ENCODE results near the gene TKFC. TPM values are rescaled to one million over a fixed set of nuclear protein-coding genes. Genes with fewer than 3 reads are reported as not detected.

The TKFC gene
- total RNA-seq, 2 experiments from 2014 or later: 79.1 to 86.3 TPM

DNA sequence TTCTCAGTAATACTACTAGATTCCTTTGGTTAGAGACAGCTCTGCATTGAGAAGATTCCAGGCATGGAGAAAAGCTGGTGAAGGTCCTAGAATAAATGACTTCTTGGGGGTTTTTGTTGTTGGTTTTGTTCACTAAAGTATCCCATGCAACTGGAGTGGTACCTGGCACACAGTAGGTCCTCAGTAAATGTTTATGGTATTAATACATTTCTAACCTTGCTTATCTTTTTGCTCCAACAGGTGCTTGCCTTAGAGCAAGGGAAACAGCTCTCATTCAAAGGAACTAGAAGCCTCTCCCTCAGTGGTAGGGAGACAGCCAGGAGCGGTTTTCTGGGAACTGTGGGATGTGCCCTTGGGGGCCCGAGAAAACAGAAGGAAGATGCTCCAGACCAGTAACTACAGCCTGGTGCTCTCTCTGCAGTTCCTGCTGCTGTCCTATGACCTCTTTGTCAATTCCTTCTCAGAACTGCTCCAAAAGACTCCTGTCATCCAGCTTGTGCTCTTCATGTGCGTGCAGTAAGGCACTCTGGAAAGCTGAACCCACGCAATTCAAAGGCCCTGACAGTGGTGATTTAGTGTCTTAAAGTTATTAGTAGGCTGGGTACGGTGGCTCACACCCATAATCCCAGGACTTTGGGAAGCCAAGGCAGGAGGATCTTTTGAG lies 31.1 kb downstream of the TKFC start:
- peaks cover 27% of the 10 kb centered on the region for H3K4me1 Mint-ChIP-seq (ENCODE audit: low read depth)
- intact Hi-C loops (cut with micrococcal nuclease): no loop called here
- peaks cover 33% of the 10 kb centered on the region for H3K36me3 Mint-ChIP-seq (ENCODE audit: low read depth)
- H3K4me3 Mint-ChIP-seq: peak overlapping the region; percentile 99
- ATAC-seq: no peak
- H3K27ac Mint-ChIP-seq: peak overlapping the region; percentile 3
- CTCF ChIA-PET: interaction anchor here (3.5 to 16.8 kb wide), 3 partner anchors 21 to 71 kb away, joined by 17 to 181 read pairs (median 86); partner anchors contain the start of genes DDB1 and TKFC
- H3K9me3 Mint-ChIP-seq: no peaks in the 10 kb centered on the region
- H3K27me3 Mint-ChIP-seq: no peaks in the 10 kb centered on the region
- POLR2A ChIA-PET: interaction anchor here (0.6 to 6.5 kb wide), 11 partner anchors 11 to 414 kb away, joined by 3 to 59 read pairs (median 8); partner anchors contain the start of genes CPSF7, DDB1, SDHAF2 and TKFC
- no peak for DNase-seq
- TF ChIP-seq, protein P1, sequence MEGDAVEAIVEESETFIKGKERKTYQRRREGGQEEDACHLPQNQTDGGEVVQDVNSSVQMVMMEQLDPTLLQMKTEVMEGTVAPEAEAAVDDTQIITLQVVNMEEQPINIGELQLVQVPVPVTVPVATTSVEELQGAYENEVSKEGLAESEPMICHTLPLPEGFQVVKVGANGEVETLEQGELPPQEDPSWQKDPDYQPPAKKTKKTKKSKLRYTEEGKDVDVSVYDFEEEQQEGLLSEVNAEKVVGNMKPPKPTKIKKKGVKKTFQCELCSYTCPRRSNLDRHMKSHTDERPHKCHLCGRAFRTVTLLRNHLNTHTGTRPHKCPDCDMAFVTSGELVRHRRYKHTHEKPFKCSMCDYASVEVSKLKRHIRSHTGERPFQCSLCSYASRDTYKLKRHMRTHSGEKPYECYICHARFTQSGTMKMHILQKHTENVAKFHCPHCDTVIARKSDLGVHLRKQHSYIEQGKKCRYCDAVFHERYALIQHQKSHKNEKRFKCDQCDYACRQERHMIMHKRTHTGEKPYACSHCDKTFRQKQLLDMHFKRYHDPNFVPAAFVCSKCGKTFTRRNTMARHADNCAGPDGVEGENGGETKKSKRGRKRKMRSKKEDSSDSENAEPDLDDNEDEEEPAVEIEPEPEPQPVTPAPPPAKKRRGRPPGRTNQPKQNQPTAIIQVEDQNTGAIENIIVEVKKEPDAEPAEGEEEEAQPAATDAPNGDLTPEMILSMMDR (IDR thresholded peaks at IDR 0.05): no peak

DNA sequence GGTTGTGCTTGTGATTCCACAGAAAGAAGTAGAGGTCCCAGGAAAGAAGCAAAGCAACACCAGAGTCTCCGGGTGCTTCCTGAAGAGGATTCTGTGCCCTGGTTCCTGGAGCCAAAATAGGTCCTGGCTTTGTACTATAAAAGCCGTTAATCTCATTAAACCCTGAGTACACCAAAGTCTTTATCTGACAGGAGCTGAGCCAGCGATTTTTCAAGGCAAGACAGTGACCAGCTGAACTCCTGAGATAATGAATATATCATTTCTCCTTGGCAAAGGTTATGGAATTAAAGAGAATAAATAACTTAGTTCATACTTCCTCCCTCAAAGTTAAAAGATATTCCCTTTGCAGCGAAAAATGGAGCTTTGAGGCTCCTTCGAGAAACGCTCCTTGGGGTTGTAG lies 34.4 kb downstream of the TKFC start:
- Mint-ChIP-seq H3K27ac (no peak overlapping the region), H3K36me3 (ENCODE audit: low read depth) (peaks cover 54% of the 10 kb centered on the region), H3K9me3 (no peaks in the 10 kb centered on the region), H3K27me3 (no peaks in the 10 kb centered on the region), H3K4me3 (no peak overlapping the region), H3K4me1 (ENCODE audit: low read depth) (peaks cover 27% of the 10 kb centered on the region)
- TF ChIP-seq, protein P1 (IDR thresholded peaks at IDR 0.05): no peak
- ATAC-seq (no peak), DNase-seq (no peak)
- CTCF ChIA-PET: interaction anchor here (8.9 to 16.8 kb wide), 2 partner anchors 18 to 29 kb away, joined by 86 to 181 read pairs; partner anchors contain the start of genes DDB1 and TKFC
- POLR2A ChIA-PET: interaction anchor here (0.8 to 2.8 kb wide), 5 partner anchors 18 to 208 kb away, joined by 3 to 11 read pairs (median 3); partner anchors contain the start of genes DDB1 and TKFC
- intact Hi-C loops (cut with micrococcal nuclease): no loop called here

DNA sequence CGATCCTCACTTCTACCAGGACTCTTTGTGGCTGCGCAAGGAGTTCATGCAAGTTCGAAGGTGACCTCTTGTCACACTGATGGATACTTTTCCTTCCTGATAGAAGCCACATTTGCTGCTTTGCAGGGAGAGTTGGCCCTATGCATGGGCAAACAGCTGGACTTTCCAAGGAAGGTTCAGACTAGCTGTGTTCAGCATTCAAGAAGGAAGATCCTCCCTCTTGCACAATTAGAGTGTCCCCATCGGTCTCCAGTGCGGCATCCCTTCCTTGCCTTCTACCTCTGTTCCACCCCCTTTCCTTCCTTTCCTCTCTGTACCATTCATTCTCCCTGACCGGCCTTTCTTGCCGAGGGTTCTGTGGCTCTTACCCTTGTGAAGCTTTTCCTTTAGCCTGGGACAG lies 35.6 kb downstream of the TKFC start:
- ATAC-seq (no peak), DNase-seq (no peak)
- H3K27ac Mint-ChIP-seq: no peak overlapping the region
- no peak overlapping the region for H3K4me3 Mint-ChIP-seq
- intact Hi-C loops (cut with micrococcal nuclease): no loop called here
- H3K9me3 Mint-ChIP-seq: no peaks in the 10 kb centered on the region
- POLR2A ChIA-PET: interaction anchor here (0.7 to 2.8 kb wide), 4 partner anchors 13 to 35 kb away, joined by 3 to 11 read pairs (median 3); partner anchors contain the start of genes DDB1 and TKFC
- CTCF ChIA-PET: interaction anchor here (1.0 to 2.7 kb wide), 5 partner anchors 10 to 67 kb away, joined by 3 to 24 read pairs (median 3); no protein-coding TSS in a partner anchor
- H3K27me3 Mint-ChIP-seq: no peaks in the 10 kb centered on the region
- peaks cover 51% of the 10 kb centered on the region for H3K36me3 Mint-ChIP-seq (ENCODE audit: low read depth)
- peaks cover 17% of the 10 kb centered on the region for H3K4me1 Mint-ChIP-seq (ENCODE audit: low read depth)
- TF ChIP-seq, protein P1 (IDR thresholded peaks at IDR 0.05): no peak

DNA sequence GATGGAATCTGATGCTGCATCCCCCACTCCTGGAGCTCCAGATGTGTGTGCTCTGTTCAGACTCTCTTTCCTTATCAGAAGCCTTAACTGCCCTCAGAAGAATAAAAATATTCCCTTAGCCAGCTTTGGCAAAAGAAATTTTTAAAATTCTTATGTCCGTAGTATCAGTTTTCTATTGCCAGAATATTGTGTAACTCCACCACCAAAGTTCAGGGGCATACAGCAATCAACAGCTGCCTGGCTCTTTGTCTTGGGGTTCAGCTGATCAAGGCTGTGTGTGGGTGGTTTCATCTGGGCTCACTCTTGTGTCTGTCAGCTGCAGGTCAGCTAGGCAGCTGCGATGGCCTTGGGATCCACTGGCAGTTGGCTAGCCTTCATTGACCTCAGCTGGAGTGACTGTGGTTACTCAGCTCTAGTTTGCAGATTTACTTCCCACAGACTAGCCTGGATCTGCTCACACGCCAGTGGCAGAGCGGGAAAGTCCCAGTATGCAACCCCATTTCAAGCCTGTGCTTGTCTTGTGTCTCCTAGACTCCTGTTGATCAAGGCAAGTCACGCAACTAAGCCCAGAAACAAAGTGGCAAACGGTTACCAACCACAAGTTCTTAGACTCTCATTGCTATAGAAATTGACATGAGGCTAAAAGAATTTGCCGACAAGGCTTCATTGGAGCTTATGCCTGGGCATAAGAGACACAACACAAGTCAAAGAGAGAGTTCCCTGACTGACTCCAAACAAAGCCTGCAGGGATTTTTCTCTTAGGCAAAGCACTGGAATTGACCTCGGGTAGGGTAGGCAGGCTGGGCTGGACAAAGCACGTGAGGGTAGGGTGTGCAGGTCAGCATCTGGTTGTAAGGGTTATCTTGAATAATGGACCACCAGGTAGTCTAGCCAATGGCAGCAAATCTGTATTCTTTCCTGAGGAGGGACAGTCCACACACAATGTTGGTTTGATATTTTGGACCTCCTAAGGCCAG lies 36.6 kb downstream of the TKFC start:
- Mint-ChIP-seq H3K27ac (peak overlapping the region; percentile 63), H3K4me3 (no peak overlapping the region), H3K4me1 (ENCODE audit: low read depth) (peaks cover 15% of the 10 kb centered on the region), H3K27me3 (no peaks in the 10 kb centered on the region), H3K9me3 (no peaks in the 10 kb centered on the region), H3K36me3 (ENCODE audit: low read depth) (peaks cover 50% of the 10 kb centered on the region)
- ChIA-PET CTCF (interaction anchor here (0.7 to 2.7 kb wide), 6 partner anchors 9 to 66 kb away, joined by 3 to 24 read pairs (median 3); no protein-coding TSS in a partner anchor), POLR2A (interaction anchor here (1.2 to 3.2 kb wide), 7 partner anchors 7 to 36 kb away, joined by 3 to 13 read pairs (median 4); partner anchors contain the start of genes CYB561A3, DDB1, TKFC and TMEM138)
- DNase-seq (no peak), ATAC-seq (peak; percentile 13)
- intact Hi-C loops (cut with micrococcal nuclease): no loop called here
- TF ChIP-seq, protein P1 (IDR thresholded peaks at IDR 0.05): no peak

Data from activated CD8-positive, alpha-beta T cell treated with anti-CD3 and anti-CD28 coated beads for 36 hours (primary cell).